ENCODE results near the gene C12orf57. TPM values are rescaled to one million over a fixed set of nuclear protein-coding genes. Genes with fewer than 3 reads are reported as not detected.

C12orf57 gene
- total RNA-seq, 1 donor from 2014 or later, result 558 TPM

DNA sequence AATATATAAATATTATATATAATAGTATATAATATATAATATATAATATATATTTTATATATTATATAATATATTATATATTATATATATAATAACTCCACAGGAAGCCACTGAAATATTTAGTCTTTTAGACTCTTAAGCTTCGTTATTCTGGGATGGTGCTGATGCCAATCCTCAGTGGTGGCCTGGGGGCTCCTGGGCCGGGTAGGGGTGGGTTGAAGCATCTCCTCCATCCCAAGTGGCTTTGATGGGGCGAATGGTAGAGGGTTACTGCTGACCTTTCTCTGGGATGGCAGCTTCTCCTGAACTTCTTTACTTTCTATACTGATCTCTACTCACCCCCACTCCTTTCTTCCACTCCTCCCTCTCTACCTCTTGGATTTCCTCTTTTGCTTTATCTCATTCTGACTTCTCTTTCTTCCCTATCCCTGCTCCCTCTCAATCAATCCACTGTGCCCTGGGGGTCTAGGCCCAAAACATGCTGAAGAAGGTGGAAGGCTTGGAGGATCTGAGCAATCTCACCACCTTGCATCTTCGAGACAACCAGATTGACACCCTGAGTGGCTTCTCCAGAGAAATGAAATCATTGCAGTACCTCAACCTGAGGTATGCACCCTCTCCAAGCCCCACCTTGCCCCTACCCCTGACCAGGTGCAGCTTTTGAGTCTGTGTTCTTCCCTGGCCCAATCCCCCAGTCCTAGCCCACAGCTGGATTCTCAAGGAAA, 34.2 kb upstream of the C12orf57 start:
- H3K27me3 ChIP-seq, result no peaks in the 10 kb centered on the region
- H3K9me3 ChIP-seq, result no peaks in the 10 kb centered on the region
- TF ChIP-seq, protein P1, sequence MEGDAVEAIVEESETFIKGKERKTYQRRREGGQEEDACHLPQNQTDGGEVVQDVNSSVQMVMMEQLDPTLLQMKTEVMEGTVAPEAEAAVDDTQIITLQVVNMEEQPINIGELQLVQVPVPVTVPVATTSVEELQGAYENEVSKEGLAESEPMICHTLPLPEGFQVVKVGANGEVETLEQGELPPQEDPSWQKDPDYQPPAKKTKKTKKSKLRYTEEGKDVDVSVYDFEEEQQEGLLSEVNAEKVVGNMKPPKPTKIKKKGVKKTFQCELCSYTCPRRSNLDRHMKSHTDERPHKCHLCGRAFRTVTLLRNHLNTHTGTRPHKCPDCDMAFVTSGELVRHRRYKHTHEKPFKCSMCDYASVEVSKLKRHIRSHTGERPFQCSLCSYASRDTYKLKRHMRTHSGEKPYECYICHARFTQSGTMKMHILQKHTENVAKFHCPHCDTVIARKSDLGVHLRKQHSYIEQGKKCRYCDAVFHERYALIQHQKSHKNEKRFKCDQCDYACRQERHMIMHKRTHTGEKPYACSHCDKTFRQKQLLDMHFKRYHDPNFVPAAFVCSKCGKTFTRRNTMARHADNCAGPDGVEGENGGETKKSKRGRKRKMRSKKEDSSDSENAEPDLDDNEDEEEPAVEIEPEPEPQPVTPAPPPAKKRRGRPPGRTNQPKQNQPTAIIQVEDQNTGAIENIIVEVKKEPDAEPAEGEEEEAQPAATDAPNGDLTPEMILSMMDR (IDR thresholded peaks at IDR 0.05), result no peak
- no peak overlapping the region for H3K4me3 ChIP-seq
- H3K27ac ChIP-seq, result no peak overlapping the region
- H3K4me1 ChIP-seq, result peaks cover 4 to 5% of the 10 kb centered on the region in 2 donors
- intact Hi-C loops (cut with DNase I), result no loop called here
- no peak for DNase-seq (ENCODE audit: low spot score in 2 of 2)
- peaks cover 0 to 4% of the 10 kb centered on the region in 2 donors for H3K36me3 ChIP-seq

DNA sequence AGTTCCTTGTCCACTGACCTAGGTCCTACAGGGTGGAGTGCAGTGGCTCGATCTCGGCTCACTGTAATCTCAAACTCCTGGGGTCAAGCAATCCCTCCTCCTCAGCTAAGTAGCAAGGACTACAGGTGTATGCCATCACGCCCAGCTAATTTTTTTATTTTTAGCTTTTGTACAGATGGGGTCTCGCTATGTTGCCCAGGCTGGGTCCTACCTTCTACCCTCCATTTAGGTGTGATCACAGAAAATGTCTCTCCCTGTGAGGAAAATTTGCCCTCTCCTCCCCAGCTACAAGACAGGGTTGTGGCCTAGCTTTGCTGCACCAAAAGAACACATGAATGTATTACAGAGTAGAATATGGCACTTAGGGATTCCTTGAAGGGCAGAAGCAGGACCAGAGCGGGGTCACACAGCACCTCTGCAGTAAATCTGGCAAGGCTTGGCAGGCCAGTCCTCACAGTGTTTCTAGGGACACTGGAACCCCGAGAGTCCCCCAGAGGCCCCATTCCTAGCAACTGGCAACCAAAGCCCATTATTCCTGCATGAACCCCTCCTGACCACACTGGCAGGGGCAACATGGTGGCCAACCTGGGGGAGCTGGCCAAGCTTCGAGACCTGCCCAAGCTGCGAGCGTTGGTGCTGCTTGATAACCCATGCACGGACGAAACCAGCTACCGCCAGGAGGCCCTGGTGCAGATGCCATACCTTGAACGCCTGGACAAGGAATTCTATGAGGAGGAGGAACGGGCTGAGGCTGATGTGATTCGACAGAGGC, 31.5 kb upstream of the C12orf57 start:
- H3K27ac ChIP-seq, result peak overlapping the region in 1 of 2 donors; percentile 40
- peaks cover 4 to 11% of the 10 kb centered on the region in 2 donors for H3K4me1 ChIP-seq
- H3K36me3 ChIP-seq, result peaks cover 1 to 10% of the 10 kb centered on the region in 2 donors
- H3K27me3 ChIP-seq, result no peaks in the 10 kb centered on the region
- H3K4me3 ChIP-seq, result no peak overlapping the region
- intact Hi-C loops (cut with DNase I), result no loop called here
- H3K9me3 ChIP-seq, result no peaks in the 10 kb centered on the region
- no peak for DNase-seq (ENCODE audit: low spot score in 2 of 2)
- TF ChIP-seq, protein P1 (IDR thresholded peaks at IDR 0.05), result no peak

DNA sequence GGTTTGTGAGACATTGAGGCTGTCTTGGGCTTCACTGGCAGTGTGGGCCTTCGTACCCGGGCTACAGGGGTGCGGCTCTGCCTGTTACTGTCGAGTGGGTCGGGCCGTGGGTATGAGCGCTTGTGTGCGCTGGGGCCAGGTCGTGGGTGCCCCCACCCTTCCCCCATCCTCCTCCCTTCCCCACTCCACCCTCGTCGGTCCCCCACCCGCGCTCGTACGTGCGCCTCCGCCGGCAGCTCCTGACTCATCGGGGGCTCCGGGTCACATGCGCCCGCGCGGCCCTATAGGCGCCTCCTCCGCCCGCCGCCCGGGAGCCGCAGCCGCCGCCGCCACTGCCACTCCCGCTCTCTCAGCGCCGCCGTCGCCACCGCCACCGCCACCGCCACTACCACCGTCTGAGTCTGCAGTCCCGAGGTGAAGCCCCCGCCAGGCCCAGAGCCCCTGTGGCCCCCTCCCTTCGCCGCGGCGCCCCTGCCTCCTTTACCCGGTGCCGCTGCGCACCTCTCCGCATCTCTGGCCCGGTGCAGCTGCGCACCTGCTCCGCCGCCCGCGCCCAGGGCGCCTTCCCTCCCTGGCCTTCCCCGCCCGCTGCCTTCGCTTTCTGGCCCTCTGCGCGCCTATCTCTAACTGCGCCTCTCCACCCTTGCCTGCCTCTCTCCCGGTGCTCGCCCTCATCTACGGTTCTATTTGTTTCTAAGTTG, 29.4 kb upstream of the C12orf57 start, which contains the start of gene ENO2:
Gene ENO2 (plus strand): TSS at position 335 of the 701 bp plus-strand sequence. CDS start 1,253 bp downstream, outside the sequence.
- peak; percentile 51 to 92 for DNase-seq (ENCODE audit: low spot score in 2 of 2)
- intact Hi-C loops (cut with DNase I), result no loop called here
- peaks cover 5 to 18% of the 10 kb centered on the region in 2 donors for H3K36me3 ChIP-seq
- H3K4me3 ChIP-seq, result peak within 1 kb of the TSS; percentile 81 to 89
- TF ChIP-seq, protein P1 (IDR thresholded peaks at IDR 0.05), result no peak
- no peaks in the 10 kb centered on the region for H3K9me3 ChIP-seq
- peaks cover 4 to 11% of the 10 kb centered on the region in 2 donors for H3K4me1 ChIP-seq
- peak within 1 kb of the TSS; percentile 90 to 94 for H3K27ac ChIP-seq
- no peaks in the 10 kb centered on the region for H3K27me3 ChIP-seq

DNA sequence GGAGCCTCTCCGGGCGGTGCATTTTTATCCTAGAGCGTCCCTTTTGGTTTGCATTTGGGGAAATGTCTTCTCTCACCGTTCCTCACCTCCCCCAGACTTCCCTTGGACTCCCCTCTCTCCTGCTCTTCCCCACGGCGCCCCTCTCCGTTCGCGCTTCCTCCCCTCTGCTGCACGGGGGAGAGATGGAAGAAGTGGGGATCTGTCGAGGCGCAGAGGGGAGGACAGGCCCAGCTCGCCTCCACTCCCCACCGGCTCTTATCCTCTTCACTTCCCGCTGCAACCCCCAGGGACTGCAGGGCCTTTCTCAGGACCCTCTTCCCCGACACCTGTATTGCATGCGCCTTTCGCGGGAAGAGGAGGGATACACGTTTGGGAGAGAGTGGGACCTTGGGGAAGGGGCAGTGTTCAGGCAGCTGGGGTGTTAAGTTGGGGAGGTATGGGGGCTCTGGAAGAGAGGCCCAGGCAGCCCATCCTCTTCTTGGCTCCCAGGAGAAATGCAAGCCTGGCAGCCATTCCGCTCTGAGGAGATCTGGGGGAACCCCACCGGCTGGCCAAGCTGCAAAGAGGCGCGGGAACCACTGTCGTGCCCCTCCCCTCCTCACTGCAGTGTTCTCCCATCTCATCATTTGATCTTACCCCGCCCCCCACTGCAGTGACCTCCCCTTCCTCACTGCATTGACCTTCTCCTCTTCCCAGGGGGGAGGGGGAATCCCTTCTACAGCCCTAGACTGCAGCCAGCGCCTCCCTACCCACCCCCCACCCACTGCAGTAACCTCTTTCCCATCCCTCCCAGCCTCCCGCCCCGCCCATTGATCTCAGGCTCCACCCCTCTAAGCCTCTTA, 28.7 kb upstream of the C12orf57 start:
- TF ChIP-seq, protein P1 (IDR thresholded peaks at IDR 0.05), result no peak
- H3K27me3 ChIP-seq, result no peaks in the 10 kb centered on the region
- intact Hi-C loops (cut with DNase I), result no loop called here
- H3K27ac ChIP-seq, result peak overlapping the region; percentile 90 to 94
- H3K4me3 ChIP-seq, result peak overlapping the region; percentile 81 to 89
- peaks cover 4 to 11% of the 10 kb centered on the region in 2 donors for H3K4me1 ChIP-seq
- DNase-seq (ENCODE audit: low spot score in 2 of 2), result no peak
- peaks cover 5 to 18% of the 10 kb centered on the region in 2 donors for H3K36me3 ChIP-seq
- no peaks in the 10 kb centered on the region for H3K9me3 ChIP-seq

Measured in ascending aorta (tissue), 2 donors.